HCT116 (cell line): ENCODE data around the gene ITIH5. TPM values are rescaled to one million over a fixed set of nuclear protein-coding genes. Genes with fewer than 3 reads are reported as not detected.

Experiments
- ATF3 ChIP-seq: IDR thresholded peaks from 2 replicates; pipeline ENCODE4 v1.6.1; 2012
- REST ChIP-seq: IDR thresholded peaks from 2 replicates; pipeline ENCODE4 v1.6.1; 2012; ENCODE audit warnings: low read depth
- SIN3A ChIP-seq: IDR thresholded peaks from 2 replicates; pipeline ENCODE4 v1.6.1; 2012; ENCODE audit warnings: low read depth
- SRF ChIP-seq: IDR thresholded peaks from 2 replicates; pipeline ENCODE4 v1.6.1; 2012; ENCODE audit warnings: low read depth
- TCF7L2 ChIP-seq: IDR thresholded peaks from 2 replicates; pipeline ENCODE4 v1.7.0; 2011; ENCODE audit warnings: borderline replicate concordance, inconsistent platforms; ENCODE audit not compliant: insufficient read depth, insufficient read length; ENCODE audit errors: extremely low read depth
- YY1 ChIP-seq: IDR thresholded peaks from 2 replicates; pipeline ENCODE4 v1.6.1; 2011; ENCODE audit warnings: low read length, low read depth, moderate library complexity, mild to moderate bottlenecking; ENCODE audit not compliant: insufficient replicate concordance; ENCODE audit errors: extremely low read depth
- ZBTB33 ChIP-seq: IDR thresholded peaks from 2 replicates; pipeline ENCODE4 v1.6.1; 2011; ENCODE audit warnings: mild to moderate bottlenecking, low read length, moderate library complexity; ENCODE audit not compliant: insufficient replicate concordance; ENCODE audit errors: extremely low read depth
- ZNF274 ChIP-seq: fragments of 200-500 bp; sonication (Bioruptor generic); IDR thresholded peaks from 2 replicates; pipeline ENCODE4 v1.6.1; 2014; ENCODE audit warnings: mild to moderate bottlenecking, low read depth, low read length, inconsistent platforms
- total RNA-seq: library from RNA; stranded (reverse); gene quantifications from one replicate; pipeline ENCODE4 v1.2.1, GENCODE V29; 2021; ENCODE audit not compliant: unreplicated experiment

Gene ITIH5
- total RNA-seq, 1 experiment from 2014 or later = not detected

- TF ChIP-seq ZBTB33 (no peak), SRF (no peak), YY1 (no peak), ATF3 (no peak), REST (no peak), SIN3A (no peak), TCF7L2 (no peak), ZNF274 (no peak)
Measured at GRCh38 chr10:7647062-7647664, 19.6 kb downstream of the ITIH5 start (continued).
